HepG2 (cell line): ENCODE data around the gene GALNT18. TPM values are rescaled to one million over a fixed set of nuclear protein-coding genes. Genes with fewer than 3 reads are reported as not detected.

ENCODE experiments used
- ATAC-seq: fragments of 200-7000 bp; cut with Tn5 transposase; 3 replicates; pipeline ENCODE4 v1.9.1; 2020; ENCODE audit warnings: mild to moderate bottlenecking, moderate library complexity
- BruUV-seq: library from RNA; stranded (reverse); fragments of 400-500 nt; replicated peaks from 2 replicates; lab custom pipeline; 2021; lab: Mats Ljungman, UMichigan
- CTCF ChIA-PET: fragments of 300-600 bp; formaldehyde crosslinking; extraction: SDS; loops from one replicate; lab custom pipeline; 2021; ENCODE audit warnings: low total read pairs, inconsistent platforms, low intra/inter-chr PET ratio; lab: Yijun Ruan, JAX
- POLR2A ChIA-PET: fragments of 350-600 bp; sonication (Branson Sonifier 250); formaldehyde crosslinking; loops from one replicate; lab custom pipeline; 2020; ENCODE audit warnings: antibody characterized with exemption, inconsistent platforms; lab: Yijun Ruan, JAX
- DNase-seq: peaks from one replicate; pipeline ENCODE4 v3.0.0-alpha.2; 2015; ENCODE audit warnings: low spot score
- FAIRE-seq: peaks from 3 replicates; lab custom pipeline; 2011; peaks lifted over from hg19 to GRCh38; lab: Jason Lieb, UNC
- H2AFZ ChIP-seq: one replicate; pipeline ENCODE4 v1.6.1; 2011; ENCODE audit warnings: low read length, inconsistent platforms
- H3K27ac ChIP-seq: fragments of 300-600 bp; 3 replicates; pipeline ENCODE4 v1.8.0; 2011; ENCODE audit warnings: mixed run types, mild to moderate bottlenecking, mixed read lengths, low read length, inconsistent platforms; ENCODE audit not compliant: insufficient read depth; ENCODE audit errors: extremely low read length
- H3K27me3 ChIP-seq, 2 experiments: fragments of 200-600 bp in 1 of 2; 2 replicates in 1 of 2; 3 replicates in 1 of 2; pipeline versions ENCODE4 v1.6.0 to v1.8.0; 2011; ENCODE audit warnings: low read length in 2 of 2, mild to moderate bottlenecking in 2 of 2, moderate library complexity in 2 of 2, inconsistent platforms in 1 of 2; ENCODE audit not compliant: insufficient read depth in 2 of 2, control insufficient read depth in 1 of 2
- H3K36me3 ChIP-seq, 2 experiments: fragments of 200-600 bp in 1 of 2; replicated peaks in 1 of 2; 2 replicates in 1 of 2; 3 replicates in 1 of 2; pipeline versions ENCODE4 v1.5.1 to v1.8.0; 2011; ENCODE audit warnings: low read length in 2 of 2, inconsistent platforms in 1 of 2; ENCODE audit not compliant: insufficient read depth in 2 of 2, control insufficient read depth in 1 of 2
- H3K4me1 ChIP-seq: 2 replicates; pipeline ENCODE4 v1.5.1; 2012; ENCODE audit warnings: low read length, inconsistent platforms; ENCODE audit not compliant: insufficient read depth
- H3K4me2 ChIP-seq: 2 replicates; pipeline ENCODE4 v1.6.0; 2011; ENCODE audit warnings: low read depth, low read length, inconsistent platforms
- H3K4me3 ChIP-seq, 3 experiments: fragments of 200-600 bp in 1 of 3; sonication (generic), shearing (Covaris generic) in 1 of 3; replicated peaks in 1 of 3; 2 replicates each; pipeline ENCODE4 v1.5.1; 2011 to 2016; ENCODE audit warnings: low read length in 3 of 3, inconsistent platforms in 2 of 3, low read depth in 2 of 3, mild to moderate bottlenecking in 2 of 3, control low read depth in 1 of 3, mixed read lengths in 1 of 3; ENCODE audit not compliant: insufficient read depth in 1 of 3
- H3K79me2 ChIP-seq: one replicate; pipeline ENCODE4 v1.6.1; 2011; ENCODE audit warnings: low read length, inconsistent platforms; ENCODE audit not compliant: insufficient read depth
- H3K9ac ChIP-seq: 2 replicates; pipeline ENCODE4 v1.6.0; 2011; ENCODE audit warnings: mild to moderate bottlenecking, low read depth, low read length, inconsistent platforms; ENCODE audit not compliant: insufficient read depth
- H3K9me3 ChIP-seq: 2 replicates; pipeline ENCODE4 v1.5.1; 2012; ENCODE audit warnings: mild to moderate bottlenecking, low read length
- H4K20me1 ChIP-seq: 2 replicates; pipeline ENCODE4 v1.6.0; 2011; ENCODE audit warnings: inconsistent platforms, mild to moderate bottlenecking, low read length, moderate library complexity; ENCODE audit not compliant: insufficient read depth
- ASH2L ChIP-seq: fragments of 300-600, 200-600 bp; sonication (generic); IDR thresholded peaks from 2 replicates; pipeline ENCODE4 v1.7.0; 2017; ENCODE audit warnings: low read depth, mild to moderate bottlenecking, moderate library complexity, mixed read lengths, low read length; ENCODE audit not compliant: insufficient read length
- CC2D1A ChIP-seq: sonication (generic); formaldehyde crosslinking; IDR thresholded peaks from 2 replicates; pipeline ENCODE4 v1.8.1; 2023; ENCODE audit warnings: mild to moderate bottlenecking, missing genetic modification reagents
- GATAD2A ChIP-seq: IDR thresholded peaks from 2 replicates; pipeline ENCODE4 v1.6.1; 2016
- KDM2A ChIP-seq: sonication (generic); formaldehyde crosslinking; IDR thresholded peaks from 2 replicates; pipeline ENCODE4 v1.4.0; 2020; ENCODE audit warnings: low read depth, missing genetic modification reagents, borderline replicate concordance
- MAFK ChIP-seq, 2 experiments: IDR thresholded peaks in 1 of 2; conservative IDR thresholded peaks in 1 of 2; 2 replicates each; pipeline ENCODE4 v1.6.1; 2011; ENCODE audit warnings: improper control_type of control experiment in 2 of 2, low read length in 2 of 2
- MAX ChIP-seq: IDR thresholded peaks from 2 replicates; pipeline ENCODE4 v1.6.1; 2012; ENCODE audit warnings: inconsistent platforms
- NFE2 ChIP-seq: sonication (generic); formaldehyde crosslinking; IDR thresholded peaks from 2 replicates; pipeline ENCODE4 v1.4.0; 2020; ENCODE audit warnings: missing genetic modification reagents
- NR2F6 ChIP-seq, 2 experiments: IDR thresholded peaks; 2 replicates each; pipeline ENCODE4 v1.6.1; 2016; ENCODE audit warnings: antibody characterized with exemption in 1 of 2, mild to moderate bottlenecking in 1 of 2
- RORA ChIP-seq: sonication (generic); formaldehyde crosslinking; IDR thresholded peaks from 2 replicates; pipeline ENCODE4 v1.5.0; 2020; ENCODE audit warnings: mild to moderate bottlenecking, missing genetic modification reagents, moderate library complexity
- SMARCC2 ChIP-seq: fragments of 450-650 bp; IDR thresholded peaks from 2 replicates; pipeline ENCODE4 v1.6.1; 2017; ENCODE audit warnings: antibody characterized with exemption, mild to moderate bottlenecking
- ZKSCAN8 ChIP-seq: IDR thresholded peaks from 2 replicates; pipeline ENCODE4 v1.6.1; 2016; ENCODE audit warnings: borderline replicate concordance, missing genetic modification reagents, missing compliant biosample characterization
- ZNF331 ChIP-seq: sonication (generic); formaldehyde crosslinking; IDR thresholded peaks from 2 replicates; pipeline ENCODE4 v1.4.0; 2020; ENCODE audit warnings: missing genetic modification reagents
- ZNF468 ChIP-seq: sonication (generic); formaldehyde crosslinking; IDR thresholded peaks from 2 replicates; pipeline ENCODE4 v1.8.0; 2022; ENCODE audit warnings: mild to moderate bottlenecking, moderate library complexity, missing genetic modification reagents
- ZNF790 ChIP-seq: sonication (generic); formaldehyde crosslinking; IDR thresholded peaks from 2 replicates; pipeline ENCODE4 v1.8.0; 2022; ENCODE audit warnings: missing genetic modification reagents, mild to moderate bottlenecking, borderline replicate concordance
- WGBS: methylation state at CpG from one replicate; pipeline ENCODE4 v1.1.6; 2017; ENCODE audit warnings: low lambda C conversion rate; 5-methylcytosine and 5-hydroxymethylcytosine counted together
- in situ Hi-C: cut with HindIII; loops from 2 replicates; pipeline ENCODE4 v1.10.0; 2017; ENCODE audit warnings: low pct_unique_long_range_greater_than_20kb; ENCODE audit not compliant: extremely low pct_ligation_motif_present
- intact Hi-C: fragments of 100-400 bp; cut with micrococcal nuclease; formaldehyde crosslinking; loops from one replicate; pipeline ENCODE4 v1.10.0; 2022; ENCODE audit not compliant: unreplicated experiment
- polyA plus RNA-seq, 8 experiments: library from polyadenylated mRNA; depleted of rRNA in 3 of 8; stranded (reverse) in 7 of 8; unstranded in 1 of 8; fragments of >200 nt; fragmentation: Illumina TruSeq in 4 of 8; extraction: Trizol in 4 of 8; gene quantifications; 2 replicates each; pipeline versions ENCODE4 v1.2.1 to v1.2.3, GENCODE V29; 2011 to 2016; ENCODE audit warnings: low read depth in 4 of 8, missing spikeins in 1 of 8, mixed read lengths in 1 of 8; ENCODE audit not compliant: insufficient read depth in 1 of 8
- total RNA-seq, 5 experiments: library from RNA; depleted of rRNA; stranded (reverse); fragments of >200 nt; fragmentation: Illumina TruSeq; extraction: Trizol; gene quantifications; 2 replicates each; pipeline ENCODE4 v1.2.3, GENCODE V29; 2016; ENCODE audit warnings: low read depth in 1 of 5
- TF ChIP-seq, protein P1 (sequence below): sonication (generic); formaldehyde crosslinking; IDR thresholded peaks from 2 replicates; pipeline ENCODE4 v1.4.0; 2020; ENCODE audit warnings: missing genetic modification reagents
- TF ChIP-seq, protein P2 (sequence below): sonication (generic); formaldehyde crosslinking; conservative IDR thresholded peaks from 2 replicates; pipeline ENCODE4 v1.4.0; 2020; ENCODE audit warnings: missing genetic modification reagents

The GALNT18 gene
- total and polyA plus RNA-seq, 2 of the 13 experiments (the other 11 are each of a cell fraction or from before 2014, with no cell fraction given): 0.11 TPM; not detected in 1

DNA sequence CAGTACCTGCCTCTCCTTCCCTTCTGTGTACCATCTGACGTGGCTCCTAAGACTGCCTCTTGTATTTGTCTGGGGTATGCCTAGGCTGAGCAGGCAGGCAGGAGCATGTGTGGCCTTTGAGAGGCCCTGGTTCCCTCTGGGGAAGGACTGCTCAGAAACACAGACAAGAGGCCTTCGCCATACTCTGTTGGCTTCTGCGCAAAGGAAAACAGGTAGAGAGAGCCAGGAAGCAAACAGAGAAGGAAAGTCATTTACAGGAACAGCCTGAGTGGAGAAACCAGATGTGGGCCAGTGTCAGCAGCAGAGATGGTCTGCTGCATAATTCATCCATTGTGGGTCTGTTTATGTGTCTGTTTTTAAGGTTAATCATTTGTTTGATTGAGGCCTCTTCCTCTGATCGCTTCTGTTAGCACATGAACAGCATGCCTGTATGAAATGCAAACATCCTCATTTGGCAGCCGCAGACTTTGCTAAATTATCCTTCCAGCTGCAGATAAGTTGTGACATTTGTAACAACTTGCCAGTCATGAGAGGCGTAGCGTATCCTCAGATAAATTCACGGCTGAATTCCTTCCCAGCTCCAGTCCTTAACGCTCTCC, 119.4 kb downstream of the GALNT18 start:
- ChIA-PET CTCF (no interaction called here), POLR2A (no interaction called here)
- Histone ChIP-seq H3K79me2 (no peaks in the 10 kb centered on the region), H3K4me2 (peak overlapping the region; percentile 11; the same call in 1 of the 2 replicates), H3K27ac (no peak overlapping the region), H3K27me3 (peaks cover 2 to 9% of the 10 kb centered on the region in 2 experiments; a peak in 1 of 5 replicates), H3K9ac (no peak overlapping the region), H3K9me3 (no peaks in the 10 kb centered on the region), H3K4me3 (no peak overlapping the region), H3K36me3 (no peaks in the 10 kb centered on the region), H3K4me1 (peaks cover 16% of the 10 kb centered on the region), H4K20me1 (no peaks in the 10 kb centered on the region), H2AFZ (no peak overlapping the region)
- no peak for FAIRE-seq
- 16% methylated on average over 9 of the region's 9 CpGs for WGBS
- in situ Hi-C loops (no loop called here), intact Hi-C loops (no loop called here)
- no peak for DNase-seq
- no TSS peak for BruUV-seq
- ATAC-seq: peak; percentile 40; the same call in 2 of the 3 replicates
- TF ChIP-seq SMARCC2: no peak

DNA sequence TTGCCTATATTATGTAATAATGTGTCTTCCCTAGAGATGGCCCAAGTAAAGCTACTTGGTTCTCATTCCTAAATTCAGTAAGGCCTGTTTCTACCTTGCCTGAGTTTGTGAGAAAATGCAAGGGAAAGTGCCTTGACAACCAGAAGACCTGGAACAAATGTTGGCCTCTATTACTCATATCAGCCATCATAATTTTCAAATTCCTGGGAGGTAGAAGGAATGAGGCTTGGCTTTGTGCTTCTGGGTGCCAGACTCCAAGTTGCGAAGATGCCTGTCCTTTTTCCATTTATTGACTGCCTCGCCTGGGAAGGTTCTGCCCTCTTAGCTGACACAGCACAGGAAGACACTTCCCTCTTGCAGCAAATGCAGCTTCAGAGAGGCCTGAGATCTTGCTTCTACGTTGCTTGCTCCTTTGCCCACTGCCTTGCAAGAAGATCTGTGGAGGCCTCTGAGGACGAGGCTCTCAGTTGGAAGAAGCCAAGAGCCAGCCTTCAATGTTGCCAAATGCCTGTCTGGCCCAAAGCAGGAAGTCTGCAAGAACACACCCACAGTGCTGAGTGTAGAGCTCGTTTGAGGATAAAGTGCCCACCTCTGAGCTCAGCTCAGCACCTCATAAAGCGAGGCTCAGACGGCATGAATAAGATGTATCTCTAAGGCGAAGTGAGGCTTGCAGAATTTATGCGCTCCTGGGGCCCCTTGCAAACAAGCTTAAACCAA, 120.1 kb downstream of the GALNT18 start:
- no peaks in the 10 kb centered on the region for H3K79me2 ChIP-seq
- intact Hi-C loops: no loop called here
- CTCF ChIA-PET: no interaction called here
- no peak overlapping the region for H2AFZ ChIP-seq
- DNase-seq (no peak), FAIRE-seq (no peak), ATAC-seq (no peak)
- POLR2A ChIA-PET: no interaction called here
- no peak overlapping the region for H3K4me3 ChIP-seq
- no peaks in the 10 kb centered on the region for H3K9me3 ChIP-seq
- no peaks in the 10 kb centered on the region for H4K20me1 ChIP-seq
- H3K27ac ChIP-seq: no peak overlapping the region
- peaks cover 2 to 9% of the 10 kb centered on the region in 2 experiments; a peak in 1 of 5 replicates for H3K27me3 ChIP-seq
- H3K36me3 ChIP-seq: no peaks in the 10 kb centered on the region
- H3K4me1 ChIP-seq: peaks cover 16% of the 10 kb centered on the region
- H3K9ac ChIP-seq: no peak overlapping the region
- no TSS peak for BruUV-seq
- in situ Hi-C loops: no loop called here
- WGBS: 34% methylated on average over 6 of the region's 9 CpGs
- no peak overlapping the region; the same call in 1 of the 2 replicates for H3K4me2 ChIP-seq
- TF ChIP-seq MAFK (conservative IDR thresholded peaks at IDR 0.05 in 1 of 2, IDR thresholded peaks at IDR 0.05 in 1 of 2; ENCODE audit: low read length in 2 of 2) (no peak), ZNF790 (no peak), GATAD2A (CRISPR knock-in tag) (no peak), ZKSCAN8 (no peak), NFE2 (no peak), RORA (CRISPR knock-in tag) (no peak), CC2D1A (CRISPR knock-in tag) (no peak), MAX (no peak), ASH2L (no peak), ZNF331 (CRISPR knock-in tag) (no peak), KDM2A (CRISPR knock-in tag) (no peak), ZNF468 (CRISPR knock-in tag) (no peak), NR2F6 (IDR thresholded peaks at IDR 0.05) (no peak), NR2F6 (CRISPR knock-in tag; IDR thresholded peaks at IDR 0.05) (no peak)
- TF ChIP-seq, protein P1, sequence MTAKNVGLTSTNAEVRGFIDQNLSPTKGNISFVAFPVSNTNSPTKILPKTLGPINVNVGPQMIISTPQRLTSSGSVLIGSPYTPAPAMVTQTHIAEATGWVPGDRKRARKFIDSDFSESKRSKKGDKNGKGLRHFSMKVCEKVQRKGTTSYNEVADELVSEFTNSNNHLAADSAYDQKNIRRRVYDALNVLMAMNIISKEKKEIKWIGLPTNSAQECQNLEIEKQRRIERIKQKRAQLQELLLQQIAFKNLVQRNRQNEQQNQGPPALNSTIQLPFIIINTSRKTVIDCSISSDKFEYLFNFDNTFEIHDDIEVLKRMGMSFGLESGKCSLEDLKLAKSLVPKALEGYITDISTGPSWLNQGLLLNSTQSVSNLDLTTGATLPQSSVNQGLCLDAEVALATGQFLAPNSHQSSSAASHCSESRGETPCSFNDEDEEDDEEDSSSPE (CRISPR knock-in tag): no peak
- TF ChIP-seq, protein P2, sequence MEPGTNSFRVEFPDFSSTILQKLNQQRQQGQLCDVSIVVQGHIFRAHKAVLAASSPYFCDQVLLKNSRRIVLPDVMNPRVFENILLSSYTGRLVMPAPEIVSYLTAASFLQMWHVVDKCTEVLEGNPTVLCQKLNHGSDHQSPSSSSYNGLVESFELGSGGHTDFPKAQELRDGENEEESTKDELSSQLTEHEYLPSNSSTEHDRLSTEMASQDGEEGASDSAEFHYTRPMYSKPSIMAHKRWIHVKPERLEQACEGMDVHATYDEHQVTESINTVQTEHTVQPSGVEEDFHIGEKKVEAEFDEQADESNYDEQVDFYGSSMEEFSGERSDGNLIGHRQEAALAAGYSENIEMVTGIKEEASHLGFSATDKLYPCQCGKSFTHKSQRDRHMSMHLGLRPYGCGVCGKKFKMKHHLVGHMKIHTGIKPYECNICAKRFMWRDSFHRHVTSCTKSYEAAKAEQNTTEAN: no peak
